SK-N-SH treated with all-trans-retinoic acid at 6 μM for 48 hours (cell line): ENCODE measurements around the gene CARD9.

Source experiments
- BACH2 ChIP-seq: fragments of 250-450 bp; sonication (Bioruptor Pico); IDR thresholded peaks from 2 replicates; pipeline ENCODE4 v1.9.0; 2021; ENCODE audit warnings: mild to moderate bottlenecking, borderline replicate concordance
- ESRRG ChIP-seq: fragments of 250-450 bp; sonication (Bioruptor Pico); IDR thresholded peaks from 2 replicates; pipeline ENCODE4 v1.6.1; 2021; ENCODE audit warnings: mild to moderate bottlenecking
- RARB ChIP-seq: fragments of 250-450 bp; sonication (Bioruptor Pico); IDR thresholded peaks from 2 replicates; pipeline ENCODE4 v1.8.0; 2021; ENCODE audit warnings: mild to moderate bottlenecking, moderate library complexity
- SNAI2 ChIP-seq: fragments of 250-450 bp; sonication (Bioruptor Pico); IDR thresholded peaks from 2 replicates; pipeline ENCODE4 v1.5.0; 2020; ENCODE audit warnings: mild to moderate bottlenecking, moderate library complexity
- ZC3H10 ChIP-seq: fragments of 250-450 bp; sonication (Bioruptor Pico); IDR thresholded peaks from 2 replicates; pipeline ENCODE4 v1.5.1; 2021; ENCODE audit warnings: mild to moderate bottlenecking, moderate library complexity
- ZFP3 ChIP-seq: fragments of 250-450 bp; sonication (Bioruptor Pico); IDR thresholded peaks from 2 replicates; pipeline ENCODE4 v1.5.0; 2020; ENCODE audit warnings: mild to moderate bottlenecking, moderate library complexity
- ZNF8 ChIP-seq: fragments of 450-650 bp; formaldehyde crosslinking; IDR thresholded peaks from 2 replicates; pipeline ENCODE4 v1.5.0; 2020; ENCODE audit warnings: mild to moderate bottlenecking, moderate library complexity

GRCh38 chr9:136374183-136374575, 710 bp upstream of the CARD9 start:
- no peak for TF ChIP-seq SNAI2
- no peak for TF ChIP-seq ZFP3 (CRISPR knock-in tag)
- no peak for TF ChIP-seq RARB (CRISPR knock-in tag)
- no peak for TF ChIP-seq ZC3H10 (CRISPR knock-in tag)
- TF ChIP-seq BACH2: no peak
- no peak for TF ChIP-seq ESRRG
- TF ChIP-seq ZNF8 (CRISPR knock-in tag): no peak
